ENCODE results near the gene DIDO1.
"Not testable (repeated sequence)": the region's sequence is repeated elsewhere in the genome, so short reads cannot be mapped to it uniquely, and the experiment has no call there.

The DIDO1 gene

DNA sequence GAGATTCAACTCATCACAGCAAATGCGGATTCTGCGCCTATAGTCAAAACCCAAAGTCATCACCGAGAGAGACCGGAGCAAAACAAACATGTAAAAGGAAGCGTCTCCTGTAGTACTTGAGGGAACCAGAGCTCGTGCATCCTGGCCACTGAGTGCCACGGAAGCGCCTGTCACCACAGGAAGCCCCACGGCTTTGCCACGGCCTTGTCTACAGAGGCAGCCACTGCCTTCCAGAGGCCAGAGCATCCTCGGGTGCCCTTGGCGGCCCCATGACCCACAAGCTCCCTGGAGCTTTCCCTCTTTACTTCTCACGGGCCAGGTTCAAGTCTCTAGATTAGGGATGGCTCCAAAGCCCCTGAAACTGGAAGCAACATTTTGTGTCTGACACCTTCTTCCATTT is 72.2 kb downstream of the DIDO1 start:
- no peak for DNase-seq (ENCODE audit: low spot score)
- no peak overlapping the region for H3K27ac ChIP-seq
- no peak overlapping the region for H3K4me3 ChIP-seq
- TF ChIP-seq, protein P1, sequence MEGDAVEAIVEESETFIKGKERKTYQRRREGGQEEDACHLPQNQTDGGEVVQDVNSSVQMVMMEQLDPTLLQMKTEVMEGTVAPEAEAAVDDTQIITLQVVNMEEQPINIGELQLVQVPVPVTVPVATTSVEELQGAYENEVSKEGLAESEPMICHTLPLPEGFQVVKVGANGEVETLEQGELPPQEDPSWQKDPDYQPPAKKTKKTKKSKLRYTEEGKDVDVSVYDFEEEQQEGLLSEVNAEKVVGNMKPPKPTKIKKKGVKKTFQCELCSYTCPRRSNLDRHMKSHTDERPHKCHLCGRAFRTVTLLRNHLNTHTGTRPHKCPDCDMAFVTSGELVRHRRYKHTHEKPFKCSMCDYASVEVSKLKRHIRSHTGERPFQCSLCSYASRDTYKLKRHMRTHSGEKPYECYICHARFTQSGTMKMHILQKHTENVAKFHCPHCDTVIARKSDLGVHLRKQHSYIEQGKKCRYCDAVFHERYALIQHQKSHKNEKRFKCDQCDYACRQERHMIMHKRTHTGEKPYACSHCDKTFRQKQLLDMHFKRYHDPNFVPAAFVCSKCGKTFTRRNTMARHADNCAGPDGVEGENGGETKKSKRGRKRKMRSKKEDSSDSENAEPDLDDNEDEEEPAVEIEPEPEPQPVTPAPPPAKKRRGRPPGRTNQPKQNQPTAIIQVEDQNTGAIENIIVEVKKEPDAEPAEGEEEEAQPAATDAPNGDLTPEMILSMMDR (IDR thresholded peaks at IDR 0.05): no peak

DNA sequence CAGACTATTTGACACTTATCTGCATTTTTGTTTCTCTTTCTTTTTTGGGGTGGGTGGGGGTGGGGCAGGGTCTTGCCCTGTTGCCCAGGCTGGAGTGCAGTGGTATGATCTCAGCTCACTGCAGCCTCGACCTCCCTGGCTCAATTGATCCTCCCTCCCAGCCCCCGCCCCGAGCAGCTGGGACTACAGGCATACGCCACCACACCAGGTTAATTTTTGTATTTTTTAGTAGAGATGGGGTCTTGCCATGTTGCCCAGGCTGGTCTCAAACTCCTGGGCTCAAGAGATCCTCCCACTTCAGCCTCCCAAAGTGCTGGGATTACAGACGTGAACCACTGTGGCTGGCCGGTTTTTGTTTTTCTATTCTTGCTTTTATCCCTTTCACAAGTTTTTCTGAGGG is 73.0 kb downstream of the DIDO1 start:
- H3K4me3 ChIP-seq; H3K27ac ChIP-seq; DNase-seq (ENCODE audit: low spot score): not testable (repeated sequence)

DNA sequence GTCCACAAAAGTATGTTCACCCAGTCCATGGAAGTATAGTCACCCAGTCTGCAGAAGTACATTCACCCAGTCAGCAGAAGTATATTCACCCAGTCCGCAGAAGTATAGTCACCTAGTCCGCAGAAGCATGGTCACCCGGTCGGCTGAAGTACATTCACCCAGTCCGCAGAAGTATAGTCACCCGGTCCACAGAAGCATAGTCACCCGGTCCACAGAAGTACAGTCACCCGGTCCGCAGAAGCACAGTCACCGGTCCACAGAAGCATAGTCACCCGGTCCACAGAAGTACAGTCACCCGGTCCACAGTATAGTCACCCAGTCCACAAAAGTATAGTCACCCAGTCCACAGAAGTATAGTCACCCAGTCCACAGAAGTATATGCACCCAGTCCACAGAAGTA is 73.5 kb downstream of the DIDO1 start:
- TF ChIP-seq, protein P1 (IDR thresholded peaks at IDR 0.05): no peak
- Histone ChIP-seq H3K27ac (no peak overlapping the region), H3K4me3 (no peak overlapping the region)
- no peak for DNase-seq (ENCODE audit: low spot score)

DNA sequence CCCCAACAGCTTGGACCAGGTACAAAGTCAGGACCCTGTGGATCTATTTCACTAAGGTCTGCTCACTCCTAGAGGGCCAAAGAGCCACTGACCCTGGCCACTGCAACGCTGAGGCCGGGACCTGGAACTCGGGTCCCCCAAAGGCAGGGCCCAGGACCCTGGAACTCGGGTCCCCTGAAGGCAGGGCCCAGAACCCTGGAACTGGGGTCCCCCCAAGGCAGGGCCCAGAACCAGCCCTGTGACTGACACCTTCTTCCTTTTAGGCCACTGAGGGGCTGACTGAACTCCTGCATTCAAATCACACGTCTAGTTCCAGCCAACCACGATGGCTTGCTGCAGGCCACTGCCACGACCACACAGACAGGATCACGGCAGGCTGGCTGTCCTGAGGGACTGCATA is 74.1 kb downstream of the DIDO1 start:
- TF ChIP-seq, protein P1 (IDR thresholded peaks at IDR 0.05): no peak
- no peak overlapping the region for H3K4me3 ChIP-seq
- no peak overlapping the region for H3K27ac ChIP-seq
- DNase-seq (ENCODE audit: low spot score): no peak

DNA sequence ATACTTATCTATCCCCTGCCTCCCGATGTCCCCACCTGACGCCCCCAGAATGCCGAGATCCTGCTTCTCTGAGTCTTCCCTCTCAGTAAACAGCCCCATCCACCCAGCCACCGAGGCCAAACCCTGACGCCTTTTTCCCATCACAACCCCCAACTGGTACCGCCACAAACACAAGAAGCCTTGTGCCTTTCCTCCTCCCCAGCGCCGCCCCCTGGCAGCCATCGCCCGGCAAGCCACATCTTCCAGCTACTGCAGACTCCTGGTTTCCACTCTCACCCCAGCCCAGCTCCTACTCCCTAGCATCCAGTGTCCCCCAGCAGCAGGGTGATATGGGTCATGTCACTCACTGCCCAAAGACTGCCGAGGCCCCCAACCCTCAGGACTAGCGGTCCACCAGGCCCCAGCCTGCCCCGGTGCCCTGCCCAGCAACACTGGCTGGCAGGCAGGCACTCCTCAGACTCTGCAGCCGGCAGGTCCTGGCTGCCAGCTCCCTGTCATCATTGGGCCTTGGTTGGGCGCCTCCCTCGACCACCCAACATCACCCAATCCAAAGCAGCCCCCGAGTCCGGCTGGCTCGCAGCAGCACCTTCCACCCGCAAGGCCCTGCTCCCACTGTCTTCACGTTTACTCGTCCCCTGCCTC is 75.9 kb downstream of the DIDO1 start:
- Histone ChIP-seq H3K4me3 (no peak overlapping the region), H3K27ac (no peak overlapping the region)
- DNase-seq (ENCODE audit: low spot score): no peak
- TF ChIP-seq, protein P1 (IDR thresholded peaks at IDR 0.05): no peak

DNA sequence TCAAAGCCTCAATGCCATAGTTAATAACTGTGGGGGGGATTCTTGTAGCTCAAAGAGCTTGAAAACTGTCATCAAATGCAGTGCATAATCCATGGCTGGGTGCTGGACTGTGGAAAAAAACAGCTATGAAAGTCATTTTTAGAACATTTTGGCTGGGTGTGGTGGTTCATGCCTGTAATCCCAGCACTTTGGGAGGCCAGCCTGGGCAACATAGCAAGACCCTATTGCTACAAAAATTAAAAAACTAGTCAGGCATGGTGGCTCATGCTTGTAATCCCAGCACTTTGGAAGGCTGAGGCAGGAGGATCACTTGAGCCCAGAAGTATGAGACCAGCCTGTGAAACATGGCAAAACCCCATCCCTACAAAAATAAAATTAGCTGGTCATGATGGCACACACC is 76.9 kb downstream of the DIDO1 start:
- Histone ChIP-seq H3K27ac (no peak overlapping the region), H3K4me3 (no peak overlapping the region)
- TF ChIP-seq, protein P1 (IDR thresholded peaks at IDR 0.05): no peak
- no peak for DNase-seq (ENCODE audit: low spot score)

DNA sequence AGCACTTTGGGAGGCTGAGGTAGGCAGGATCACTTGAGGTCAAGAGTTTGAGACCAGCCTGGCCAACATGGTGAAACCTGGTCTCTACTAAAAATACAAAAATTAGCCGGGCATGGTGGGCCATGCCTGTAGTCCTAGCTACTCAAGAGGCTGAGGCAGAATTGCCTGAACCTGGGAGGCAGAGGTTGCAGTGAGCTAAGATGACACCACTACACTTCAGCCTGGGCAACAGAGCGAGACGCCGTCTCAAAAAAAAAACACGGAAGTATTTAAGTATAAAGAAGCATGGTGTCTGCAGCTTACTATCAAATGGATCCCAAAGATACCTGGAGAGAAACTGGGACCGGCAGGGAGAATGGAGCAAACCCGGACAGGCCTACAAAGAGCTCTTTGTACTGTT is 77.4 kb downstream of the DIDO1 start:
- DNase-seq (ENCODE audit: low spot score); H3K27ac ChIP-seq; H3K4me3 ChIP-seq: not testable (repeated sequence)

DNA sequence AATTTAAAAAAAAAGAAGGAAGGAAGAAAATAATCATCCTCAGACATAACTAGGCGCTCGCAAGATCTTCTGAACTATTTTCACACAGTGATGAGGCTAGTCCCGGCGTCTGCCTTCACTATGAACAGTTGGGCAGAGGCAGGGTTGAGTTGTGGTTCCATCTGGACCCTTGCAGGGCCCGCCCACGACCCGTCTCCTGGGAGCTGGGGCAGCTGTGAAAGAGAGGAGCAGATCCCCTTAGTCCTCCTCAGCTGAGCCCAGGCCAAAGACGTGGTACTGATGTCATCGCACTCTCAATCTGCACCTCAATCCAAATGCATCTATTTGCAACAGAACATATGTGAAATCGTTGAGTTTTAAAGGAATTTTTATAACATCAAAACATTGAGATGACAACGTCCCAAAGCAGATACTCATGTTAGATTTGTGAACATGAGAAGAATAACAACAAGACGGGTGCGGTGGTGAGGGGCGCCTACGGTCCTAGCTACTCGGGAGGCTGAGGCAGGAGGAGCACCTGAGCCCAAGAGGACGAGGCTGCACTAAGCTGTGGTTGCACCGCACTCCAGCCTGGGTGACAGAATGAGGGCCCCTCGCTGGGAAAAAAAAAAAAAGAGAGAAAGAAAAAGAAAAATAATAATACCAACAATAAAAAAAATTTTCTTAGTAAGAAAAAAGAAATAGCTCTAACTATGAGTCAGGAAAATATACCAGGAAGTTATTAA is 80.0 kb downstream of the DIDO1 start:
- no peak overlapping the region for H3K4me3 ChIP-seq
- TF ChIP-seq, protein P1 (IDR thresholded peaks at IDR 0.05): no peak
- H3K27ac ChIP-seq: no peak overlapping the region
- no peak for DNase-seq (ENCODE audit: low spot score)

All from coronary artery (tissue), 2 donors.